Vagina (tissue), 2 donors: Measurements from ENCODE around the gene LYPD8.

Experiments
- CTCF ChIP-seq, 3 experiments: fragments of 450-650 bp in 2 of 3; fragments of 200-600 bp in 1 of 3; sonication (generic) in 1 of 3; IDR thresholded peaks; one replicate each; pipeline ENCODE4 v1.5.1; 2017 to 2019; ENCODE audit warnings: antibody characterized with exemption in 3 of 3, mild to moderate bottlenecking in 2 of 3, moderate library complexity in 2 of 3
- POLR2A ChIP-seq, 2 donors: fragments of 450-650 bp; IDR thresholded peaks; one replicate each; pipeline ENCODE4 v1.6.1; 2017; ENCODE audit warnings: antibody characterized with exemption in 2 of 2, mild to moderate bottlenecking in 2 of 2, moderate library complexity in 2 of 2
- POLR2AphosphoS5 ChIP-seq, 2 donors: sonication (generic); formaldehyde crosslinking; IDR thresholded peaks; one replicate each; pipeline ENCODE4 v1.9.0; 2017; ENCODE audit warnings: antibody characterized with exemption in 2 of 2, mild to moderate bottlenecking in 2 of 2, low read depth in 1 of 2; ENCODE audit not compliant: insufficient read depth in 1 of 2

- TF ChIP-seq POLR2AphosphoS5 (IDR thresholded peaks at IDR 0.05; ENCODE audit: insufficient read depth in 1 of 2, low read depth in 1 of 2) (no peak), CTCF (IDR thresholded peaks at IDR 0.05) (no peak), POLR2A (IDR thresholded peaks at IDR 0.05) (no peak)
Observed at GRCh38 chr1:248775441-248775840, 19.9 kb upstream of the LYPD8 start.
